Measurements from ENCODE around the gene NMU. TPM values are rescaled to one million over a fixed set of nuclear protein-coding genes. Genes with fewer than 3 reads are reported as not detected.
"Not testable (repeated sequence)": the region's sequence is repeated elsewhere in the genome, so short reads cannot be mapped to it uniquely, and the experiment has no call there.

The NMU gene
- total RNA-seq, 1 donor, result not detected

DNA sequence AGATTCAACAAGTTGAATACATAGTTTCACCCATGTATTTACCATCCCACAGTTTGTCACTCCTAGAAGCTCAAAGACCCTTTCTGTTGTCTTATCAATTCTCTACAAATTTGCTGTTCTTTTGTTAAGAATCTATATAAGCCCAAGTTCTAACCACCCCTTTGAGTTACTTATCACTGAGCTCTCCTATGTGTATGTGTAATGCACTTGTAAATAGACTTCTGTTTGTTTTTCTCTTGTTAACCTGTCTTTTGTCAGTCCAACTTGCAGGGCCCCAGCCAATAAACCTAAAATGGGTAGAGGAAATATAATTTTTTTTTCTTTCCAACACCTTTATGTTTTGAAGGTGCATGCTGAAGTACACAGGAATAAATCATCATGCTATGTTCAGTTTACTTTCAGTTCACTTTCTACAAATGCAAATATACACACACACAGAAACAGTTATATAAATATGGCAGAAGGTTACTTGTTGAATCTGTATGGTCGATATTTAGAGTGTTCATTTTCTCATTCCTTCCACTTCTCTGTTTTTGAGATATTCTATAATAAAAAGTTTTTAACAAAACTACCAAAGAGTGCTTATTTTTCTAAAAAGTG, 67.1 kb downstream of the NMU start:
- DNase-seq (ENCODE audit: low read depth), result no peak
- TF ChIP-seq, protein P1, sequence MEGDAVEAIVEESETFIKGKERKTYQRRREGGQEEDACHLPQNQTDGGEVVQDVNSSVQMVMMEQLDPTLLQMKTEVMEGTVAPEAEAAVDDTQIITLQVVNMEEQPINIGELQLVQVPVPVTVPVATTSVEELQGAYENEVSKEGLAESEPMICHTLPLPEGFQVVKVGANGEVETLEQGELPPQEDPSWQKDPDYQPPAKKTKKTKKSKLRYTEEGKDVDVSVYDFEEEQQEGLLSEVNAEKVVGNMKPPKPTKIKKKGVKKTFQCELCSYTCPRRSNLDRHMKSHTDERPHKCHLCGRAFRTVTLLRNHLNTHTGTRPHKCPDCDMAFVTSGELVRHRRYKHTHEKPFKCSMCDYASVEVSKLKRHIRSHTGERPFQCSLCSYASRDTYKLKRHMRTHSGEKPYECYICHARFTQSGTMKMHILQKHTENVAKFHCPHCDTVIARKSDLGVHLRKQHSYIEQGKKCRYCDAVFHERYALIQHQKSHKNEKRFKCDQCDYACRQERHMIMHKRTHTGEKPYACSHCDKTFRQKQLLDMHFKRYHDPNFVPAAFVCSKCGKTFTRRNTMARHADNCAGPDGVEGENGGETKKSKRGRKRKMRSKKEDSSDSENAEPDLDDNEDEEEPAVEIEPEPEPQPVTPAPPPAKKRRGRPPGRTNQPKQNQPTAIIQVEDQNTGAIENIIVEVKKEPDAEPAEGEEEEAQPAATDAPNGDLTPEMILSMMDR (IDR thresholded peaks at IDR 0.05; ENCODE audit: insufficient read depth, low read length), result no peak
- H3K4me3 ChIP-seq (ENCODE audit: low read depth, low read length), result no peak overlapping the region

DNA sequence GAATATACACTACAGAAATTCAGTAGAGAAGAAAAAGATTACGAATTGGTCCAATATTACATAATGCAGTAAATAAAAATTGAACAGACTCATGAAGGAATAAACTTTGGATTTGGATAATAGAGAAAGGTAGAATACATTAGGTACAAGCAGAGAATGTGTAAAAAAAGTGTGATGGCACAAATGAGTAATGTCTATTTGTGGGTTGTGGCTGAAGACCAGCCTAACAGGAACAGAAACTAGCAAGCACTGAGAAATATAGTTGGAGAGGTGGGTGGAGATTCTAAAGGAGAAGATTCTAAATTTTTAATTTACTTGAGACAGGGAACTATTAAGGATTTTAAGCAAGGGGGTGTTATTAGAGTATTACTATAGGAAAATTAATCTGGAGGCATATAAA, 74.2 kb downstream of the NMU start:
- no peak for DNase-seq (ENCODE audit: low read depth)
- TF ChIP-seq, protein P1 (IDR thresholded peaks at IDR 0.05; ENCODE audit: insufficient read depth, low read length), result no peak
- H3K4me3 ChIP-seq (ENCODE audit: low read depth, low read length), result no peak overlapping the region

DNA sequence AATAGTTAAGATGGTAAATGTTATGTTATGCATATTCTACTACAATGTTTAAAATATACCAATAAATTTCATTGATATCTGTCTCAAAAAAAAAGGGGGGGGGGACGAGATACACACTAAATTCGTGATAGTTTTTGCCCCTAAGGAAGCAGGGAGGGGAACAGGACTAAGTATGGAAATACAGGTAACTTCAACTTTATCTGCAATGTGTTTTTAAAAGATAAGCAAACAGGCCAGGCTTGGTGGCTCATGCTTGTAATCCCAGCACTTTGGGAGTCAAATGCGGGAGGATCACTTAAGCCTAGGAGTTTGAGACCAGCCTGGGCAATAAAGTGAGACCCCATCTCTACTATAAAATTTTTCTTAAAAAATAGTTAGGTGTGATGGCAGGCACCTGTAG, 76.0 kb downstream of the NMU start:
- TF ChIP-seq, protein P1 (IDR thresholded peaks at IDR 0.05; ENCODE audit: insufficient read depth, low read length), result no peak
- no peak overlapping the region for H3K4me3 ChIP-seq (ENCODE audit: low read depth, low read length)
- no peak for DNase-seq (ENCODE audit: low read depth)

DNA sequence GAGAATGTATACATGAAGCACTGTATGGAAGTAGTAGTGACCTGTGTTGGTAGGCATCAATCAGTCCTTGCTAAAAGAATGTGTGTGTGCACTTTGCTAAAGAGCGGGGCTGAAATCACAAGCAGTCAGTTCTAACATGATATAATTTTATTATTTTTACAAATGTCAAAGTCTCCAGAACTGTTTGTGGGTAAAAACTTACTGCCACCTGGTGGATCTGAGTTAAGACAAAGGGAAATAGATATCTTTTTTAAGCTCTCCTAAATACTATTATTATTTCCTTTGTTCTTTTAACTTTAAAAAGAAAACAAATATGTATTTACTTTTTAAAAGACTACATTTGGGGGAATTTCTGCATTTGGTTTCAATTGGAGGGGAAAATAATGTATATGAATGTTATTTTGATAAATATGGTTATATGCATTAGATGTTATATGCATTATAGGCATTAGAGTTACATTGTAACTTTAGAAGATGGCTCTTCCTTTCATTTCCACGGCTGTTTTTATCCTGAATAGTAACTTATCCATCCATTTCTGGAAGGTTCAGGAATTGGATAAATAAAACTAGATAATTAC, 81.6 kb downstream of the NMU start:
- TF ChIP-seq, protein P1 (IDR thresholded peaks at IDR 0.05; ENCODE audit: insufficient read depth, low read length), result peak; percentile 56
- no peak overlapping the region for H3K4me3 ChIP-seq (ENCODE audit: low read depth, low read length)
- peak; percentile 80 for DNase-seq (ENCODE audit: low read depth)

DNA sequence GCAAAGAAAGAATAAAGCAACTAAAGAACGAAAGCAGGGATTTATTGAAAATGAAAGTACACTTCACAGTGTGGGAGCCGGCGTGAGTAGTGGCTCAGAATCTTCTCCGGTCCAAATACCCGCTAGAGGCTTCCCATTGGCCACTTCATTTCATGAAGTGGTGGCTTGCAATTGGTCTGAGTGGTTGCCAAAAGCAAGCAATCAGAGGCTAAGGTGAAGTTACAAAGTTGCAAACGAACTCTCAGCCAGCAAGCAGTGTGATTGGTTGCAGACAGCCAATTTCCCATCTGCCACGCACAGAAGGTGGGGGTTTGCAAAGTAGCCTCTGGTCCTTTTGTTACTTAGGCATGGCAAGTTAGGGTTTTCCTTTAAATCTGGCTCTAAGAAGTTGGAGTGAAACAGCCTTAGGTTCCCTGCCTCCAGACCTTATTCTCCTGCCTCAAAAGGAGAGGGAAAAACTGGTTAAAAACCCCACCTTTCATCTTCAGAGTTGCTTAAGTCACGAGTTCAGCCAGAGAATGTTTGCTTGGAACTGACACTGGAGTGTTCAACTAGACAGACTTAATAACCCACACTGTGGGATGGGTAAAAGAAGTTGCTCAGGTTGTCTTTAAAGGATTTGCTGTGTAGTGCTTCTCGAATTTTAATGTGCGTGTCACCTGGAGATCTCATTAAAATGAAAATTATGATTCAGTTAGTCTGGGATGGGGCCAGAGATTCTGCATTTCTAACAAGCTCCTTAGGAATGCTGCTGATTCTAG, 82.5 kb downstream of the NMU start:
- H3K4me3 ChIP-seq (ENCODE audit: low read depth, low read length), result peak overlapping the region; percentile 43
- TF ChIP-seq, protein P1 (IDR thresholded peaks at IDR 0.05; ENCODE audit: insufficient read depth, low read length), result no peak
- peak; percentile 78 for DNase-seq (ENCODE audit: low read depth)

DNA sequence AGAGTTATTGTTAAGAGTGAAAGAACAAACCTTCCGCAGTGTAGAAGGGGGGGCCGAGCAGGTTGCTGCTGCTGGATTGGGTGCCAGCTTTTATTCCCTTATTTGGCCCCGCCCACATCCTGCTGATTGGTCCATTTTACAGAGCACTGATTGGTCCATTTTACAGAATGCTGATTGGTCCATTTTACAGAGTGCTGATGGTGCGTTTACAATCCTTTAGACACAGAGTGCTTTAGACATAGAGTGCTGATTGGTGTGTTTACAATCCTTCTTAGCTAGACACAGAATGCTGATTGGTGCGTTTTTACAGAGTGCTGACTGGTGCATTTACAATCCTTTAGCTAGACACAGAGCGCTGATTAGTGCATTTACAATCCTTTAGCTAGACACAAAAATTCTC, 84.1 kb downstream of the NMU start:
- not testable (repeated sequence) for H3K4me3 ChIP-seq (ENCODE audit: low read depth, low read length); DNase-seq (ENCODE audit: low read depth)

DNA sequence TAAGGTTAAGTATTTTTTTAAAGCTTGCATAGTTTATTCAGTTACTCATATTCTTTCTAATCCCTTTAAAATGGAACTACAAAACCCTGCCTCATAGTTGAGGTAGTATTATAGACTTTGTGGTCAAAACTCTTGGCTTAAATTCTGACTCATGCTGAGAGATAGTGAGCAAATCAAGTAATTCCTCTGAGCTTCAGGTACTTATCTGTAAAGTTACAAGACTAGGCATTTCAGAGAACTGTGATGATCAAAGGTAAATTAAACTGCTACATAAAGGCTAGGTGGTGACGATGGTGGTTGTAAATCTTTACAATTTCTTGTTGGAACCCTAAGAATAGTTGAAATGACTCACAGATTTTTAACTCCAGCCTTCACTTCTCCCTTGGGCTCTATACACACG, 86.2 kb downstream of the NMU start:
- peak; percentile 62 for DNase-seq (ENCODE audit: low read depth)
- TF ChIP-seq, protein P1 (IDR thresholded peaks at IDR 0.05; ENCODE audit: insufficient read depth, low read length), result no peak

More for the DNA sequence above, 86.2 kb downstream of the NMU start:
- no peak overlapping the region for H3K4me3 ChIP-seq (ENCODE audit: low read depth, low read length)

Data from fibroblast of the aortic adventitia (primary cell).